Measurements from ENCODE around the gene CYTH2. TPM values are rescaled to one million over a fixed set of nuclear protein-coding genes. Genes with fewer than 3 reads are reported as not detected.

Gene CYTH2
- total and polyA plus RNA-seq, 2 of the 8 experiments (the other 6 are each of a cell fraction or from before 2014, with no cell fraction given) = 43.7 to 71.4 TPM

DNA sequence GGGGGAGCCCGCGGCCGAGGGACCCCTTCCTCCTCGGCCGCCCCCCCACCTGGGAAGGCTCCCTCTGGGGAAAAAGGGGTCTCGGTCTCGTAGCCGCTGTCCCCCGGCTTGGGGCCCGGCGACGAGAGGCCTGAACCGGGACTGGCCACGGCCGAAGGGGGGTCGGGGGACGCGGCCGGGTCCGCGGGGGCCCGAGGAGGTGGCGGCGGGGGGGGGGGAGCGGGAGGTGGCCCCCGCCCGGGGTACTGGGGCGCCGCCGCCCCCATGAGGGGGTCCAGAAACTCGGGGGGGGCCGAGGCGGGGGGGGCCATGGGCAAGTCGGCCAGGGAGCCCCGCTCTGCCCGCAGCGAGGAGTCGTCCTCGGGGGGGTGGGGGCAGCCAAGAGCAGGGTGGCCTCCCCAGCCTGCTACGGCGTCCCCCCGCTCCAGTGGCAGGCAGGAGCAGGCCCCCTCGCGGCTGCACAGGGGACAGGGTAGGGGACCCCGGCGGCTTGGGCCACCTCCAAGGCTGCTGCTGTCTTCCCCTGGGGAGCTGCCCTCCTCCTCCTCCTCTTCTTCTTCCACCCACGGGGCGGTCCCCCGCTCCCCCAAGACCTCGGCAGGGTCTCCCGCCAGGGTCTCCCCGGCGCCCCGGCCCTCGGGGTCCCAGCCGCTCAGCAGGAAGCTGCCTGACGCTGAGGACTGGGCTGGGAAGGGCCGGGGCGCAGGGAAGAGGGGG lies 29.6 kb downstream of the CYTH2 start:
- H3K79me2 ChIP-seq (ENCODE audit: control insufficient read depth in 1 of 2, insufficient read depth in 2 of 2, low read length in 2 of 2) = no peaks in the 10 kb centered on the region
- H2BK12ac ChIP-seq (ENCODE audit: low read depth, low read length) = no peak overlapping the region
- H2BK120ac ChIP-seq (replicated peaks; ENCODE audit: low read depth, low read length) = no peak overlapping the region
- no peak overlapping the region for H3K23ac ChIP-seq (ENCODE audit: insufficient read length)
- H3K79me1 ChIP-seq (ENCODE audit: low read depth, low read length) = no peaks in the 10 kb centered on the region
- no peak overlapping the region for H3K4me2 ChIP-seq (ENCODE audit: insufficient read depth in 1 of 2, low read depth in 2 of 2, low read length in 2 of 2)
- no peak overlapping the region for H2AK5ac ChIP-seq (ENCODE audit: low read depth, low read length)
- no peaks in the 10 kb centered on the region; a peak in 1 of 8 replicates for H3K36me3 ChIP-seq (ENCODE audit: control insufficient read depth in 2 of 4, insufficient read depth in 4 of 4, low read length in 3 of 4)
- no peak overlapping the region for H2BK15ac ChIP-seq (ENCODE audit: low read length)
- H3K14ac ChIP-seq (ENCODE audit: insufficient read length) = no peak overlapping the region
- H3K56ac ChIP-seq (replicated peaks; ENCODE audit: insufficient read length, low read depth, low read length) = no peak overlapping the region
- no peak overlapping the region for H3K4ac ChIP-seq (replicated peaks; ENCODE audit: insufficient read length, low read depth, low read length)
- POLR2A ChIA-PET (ENCODE audit: partially characterized antibody) = interaction anchor here (14.8 kb wide), 1 partner anchor 24 kb away, joined by 176 read pairs; no protein-coding TSS in a partner anchor
- CTCF ChIA-PET (ENCODE audit: partially characterized antibody) = interaction anchor here (0.8 kb wide), 1 partner anchor 9 kb away, joined by 3 read pairs; no protein-coding TSS in a partner anchor
- no peak for FAIRE-seq
- H3K18ac ChIP-seq (ENCODE audit: extremely low read depth, low read length) = no peak overlapping the region
- H3K9me3 ChIP-seq (ENCODE audit: insufficient read depth in 2 of 2, low read depth in 1 of 2, low read length in 1 of 2) = no peaks in the 10 kb centered on the region
- H3K27ac ChIP-seq (ENCODE audit: low read depth, low read length) = no peak overlapping the region
- no peak overlapping the region for H4K5ac ChIP-seq (ENCODE audit: insufficient read length, low read depth, low read length)
- no peak overlapping the region for H3K4me3 ChIP-seq (ENCODE audit: extremely low read depth in 1 of 4, insufficient read depth in 2 of 4, low read depth in 3 of 4, low read length in 4 of 4)
- no peak overlapping the region for H4K8ac ChIP-seq (ENCODE audit: extremely low read depth, insufficient read depth, low read length)
- peaks cover 0 to 3% of the 10 kb centered on the region in 2 experiments for H4K20me1 ChIP-seq (replicated peaks in 1 of 2; ENCODE audit: control insufficient read depth in 1 of 2, insufficient read depth in 2 of 2, low read length in 2 of 2)
- H3K27me3 ChIP-seq (replicated peaks in 1 of 4; ENCODE audit: control insufficient read depth in 3 of 4, extremely low read depth in 1 of 4, insufficient read depth in 3 of 4, low read length in 3 of 4) = peaks cover 0 to 3% (median 0%) of the 10 kb centered on the region in 4 experiments; a peak in 2 of 7 replicates
- no peak overlapping the region for H2BK20ac ChIP-seq (ENCODE audit: low read length)
- WGBS, 2 experiments (ENCODE audit: extremely low coverage in 1 of 2, insufficient coverage in 1 of 2, insufficient read length in 1 of 2, insufficient replicate concordance in 2 of 2, low coverage in 1 of 2, low lambda C conversion rate in 2 of 2, missing lambda C conversion rate in 1 of 2) = 92% methylated on average over 5 of the region's 59 CpGs; no CpG with 5 or more reads in 1 of the 2 experiments
- H3K9ac ChIP-seq (replicated peaks in 1 of 4; ENCODE audit: extremely low read depth in 1 of 4, low read depth in 3 of 4, low read length in 3 of 4) = no peak overlapping the region
- no peak for DNase-seq (ENCODE audit: low read depth in 1 of 2, low spot score in 2 of 2)
- H3K4me1 ChIP-seq (replicated peaks in 1 of 4; ENCODE audit: control insufficient read depth in 3 of 4, insufficient read depth in 4 of 4, low read length in 3 of 4) = peaks cover 0 to 18% (median 13%) of the 10 kb centered on the region in 4 experiments; a peak in 6 of 7 replicates
- no peak overlapping the region for H2BK5ac ChIP-seq (ENCODE audit: low read depth, low read length)
- H2AFZ ChIP-seq (ENCODE audit: low read length) = no peak overlapping the region
- no peak overlapping the region for H4K91ac ChIP-seq (replicated peaks; ENCODE audit: insufficient read length, low read length)
- peaks cover 8% of the 10 kb centered on the region; the same call in 1 of the 2 replicates for H3K23me2 ChIP-seq (ENCODE audit: low read depth, low read length)
- TF ChIP-seq JUND (IDR thresholded peaks at IDR 0.05; ENCODE audit: low read length) (no peak), SP1 (IDR thresholded peaks at IDR 0.05; ENCODE audit: low read depth, low read length) (no peak), CREB1 (IDR thresholded peaks at IDR 0.05) (no peak)
- TF ChIP-seq, protein P1, sequence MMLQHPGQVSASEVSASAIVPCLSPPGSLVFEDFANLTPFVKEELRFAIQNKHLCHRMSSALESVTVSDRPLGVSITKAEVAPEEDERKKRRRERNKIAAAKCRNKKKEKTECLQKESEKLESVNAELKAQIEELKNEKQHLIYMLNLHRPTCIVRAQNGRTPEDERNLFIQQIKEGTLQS (IDR thresholded peaks at IDR 0.05; ENCODE audit: insufficient read depth, low read depth, low read length) = no peak
